ENCODE data around the gene WASHC1. TPM values are rescaled to one million over a fixed set of nuclear protein-coding genes. Genes with fewer than 3 reads are reported as not detected.

The WASHC1 gene
- total RNA-seq = 5.8 and 6.9 TPM in 2 replicates

GRCh38 chr9:29356-29755 is at the start of gene WASHC1:
Gene WASHC1 (minus strand): TSS chr9:29456. CDS start chr9:24999, 4,457 bp downstream.

Other genes with a start within 250 kb of the WASHC1 start
- 0.11 and 0.17 TPM in 2 replicates for gene FOXD4, start 89.0 kb upstream of the WASHC1 start, total RNA-seq
- gene ZNG1A, start 149.6 kb upstream of the WASHC1 start, total RNA-seq = 27.4 and 43.3 TPM in 2 replicates
- gene DOCK8, start 185.4 kb upstream of the WASHC1 start, total RNA-seq = 5.5 and 9.4 TPM in 2 replicates

Measured in dermis lymphatic vessel endothelial cell (primary cell).